IgD-negative memory B cell (primary cell): ENCODE data around the gene SPEM1. TPM values are rescaled to one million over a fixed set of nuclear protein-coding genes. Genes with fewer than 3 reads are reported as not detected.
A peak's percentile ranks its signal among the peaks of the same experiment; 100 is the strongest.

ENCODE experiments used
- H3K27ac Mint-ChIP-seq, 3 donors: one replicate each; pipeline ENCODE4 v1.8.0; 2020 to 2022; ENCODE audit warnings: mild to moderate bottlenecking in 3 of 3, mixed read lengths in 3 of 3, moderate library complexity in 1 of 3
- H3K27me3 Mint-ChIP-seq: one replicate; pipeline ENCODE4 v1.8.0; 2021; ENCODE audit warnings: mixed read lengths
- H3K36me3 Mint-ChIP-seq: one replicate; pipeline ENCODE4 v1.8.0; 2020; ENCODE audit warnings: mild to moderate bottlenecking, mixed read lengths
- H3K4me1 Mint-ChIP-seq, 3 donors: one replicate each; pipeline ENCODE4 v1.8.0; 2020 to 2022; ENCODE audit warnings: mixed read lengths in 3 of 3, mild to moderate bottlenecking in 1 of 3
- H3K4me3 Mint-ChIP-seq, 4 donors: one replicate each; pipeline ENCODE4 v1.8.0; 2020 to 2022; ENCODE audit warnings: mild to moderate bottlenecking in 4 of 4, mixed read lengths in 4 of 4, moderate library complexity in 3 of 4
- H3K9me3 Mint-ChIP-seq, 3 donors: one replicate each; pipeline ENCODE4 v1.8.0; 2020 to 2021; ENCODE audit warnings: mixed read lengths in 3 of 3, mild to moderate bottlenecking in 1 of 3
- polyA plus RNA-seq: library from polyadenylated mRNA; unstranded; fragments of 300-500 nt; fragmentation: Illumina TruSeq; gene quantifications from one replicate; pipeline ENCODE4 v1.2.3, GENCODE V29; 2021

Gene SPEM1
- polyA plus RNA-seq, 1 donor from 2014 or later, result not detected

DNA sequence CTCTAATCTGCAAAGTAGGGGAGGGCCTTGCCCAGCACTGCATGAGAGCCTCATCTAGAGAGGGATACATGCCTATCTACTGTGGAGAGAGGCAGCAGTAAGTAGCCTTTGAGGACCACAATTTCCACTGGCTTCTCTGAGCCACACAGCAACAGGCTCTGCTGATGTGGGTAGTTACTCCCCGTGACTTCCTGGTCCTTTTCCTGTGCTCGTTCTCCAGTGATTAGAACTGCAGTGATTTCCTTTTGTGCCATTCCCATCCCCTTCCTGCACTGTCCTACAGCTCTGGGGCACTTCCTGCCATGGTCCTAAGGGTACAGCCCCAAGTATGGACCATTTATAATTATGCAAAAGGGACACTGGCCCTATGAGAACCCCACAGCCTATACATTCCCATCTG, 28.8 kb upstream of the SPEM1 start:
- Mint-ChIP-seq H3K27me3 (no peaks in the 10 kb centered on the region), H3K9me3 (no peaks in the 10 kb centered on the region), H3K4me1 (peaks cover 5 to 12% (median 12%) of the 10 kb centered on the region in 3 donors), H3K27ac (peak overlapping the region in 1 of 3 donors; percentile 29), H3K36me3 (no peaks in the 10 kb centered on the region), H3K4me3 (peak overlapping the region in 1 of 4 donors; percentile 72)

DNA sequence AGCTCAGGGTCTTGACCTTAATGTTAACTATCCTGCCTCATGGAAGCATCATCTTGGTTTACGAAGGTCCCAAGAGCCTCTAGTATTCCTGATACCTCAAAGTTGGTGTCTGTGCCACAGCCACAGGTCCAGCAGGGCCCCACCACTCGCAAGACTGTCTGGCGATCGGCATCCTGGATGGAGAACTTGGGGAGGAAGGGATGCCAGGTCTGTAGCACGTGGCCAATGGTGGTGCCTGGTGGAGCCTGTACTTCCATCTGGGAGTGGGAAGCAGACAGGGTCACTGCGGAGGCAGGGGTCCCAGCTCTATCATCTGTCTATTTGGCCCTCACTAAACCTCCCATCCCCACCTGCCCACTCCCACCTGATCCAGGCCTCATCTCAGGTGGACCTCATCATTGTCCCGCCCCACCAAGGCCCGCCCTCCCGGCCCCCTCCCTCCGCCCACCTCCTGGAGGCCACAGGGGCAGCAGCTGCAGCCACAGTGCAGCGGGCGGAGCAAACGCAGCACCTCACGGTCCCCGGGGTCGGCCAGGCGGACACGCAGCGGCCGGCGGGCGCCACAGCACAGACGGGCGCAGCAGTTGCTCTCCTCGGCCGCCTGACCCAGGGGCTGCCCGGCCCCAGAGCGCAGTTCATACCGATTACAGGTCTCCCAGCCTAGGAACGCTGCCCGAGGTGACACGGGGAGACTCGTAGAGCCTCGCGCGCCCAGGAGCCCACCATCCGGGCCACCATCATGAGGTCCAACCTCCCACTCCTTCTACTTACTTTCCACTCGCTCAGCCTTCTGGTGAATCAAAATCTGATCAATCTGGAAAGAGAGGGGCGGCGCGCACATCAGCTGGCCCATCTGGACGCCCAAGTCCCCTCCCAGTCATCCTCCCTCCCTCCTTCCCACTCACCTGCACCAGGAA, 27.2 kb upstream of the SPEM1 start:
- H3K27ac Mint-ChIP-seq, result peak overlapping the region in 1 of 3 donors; percentile 65
- H3K9me3 Mint-ChIP-seq, result no peaks in the 10 kb centered on the region
- no peaks in the 10 kb centered on the region for H3K27me3 Mint-ChIP-seq
- no peaks in the 10 kb centered on the region for H3K36me3 Mint-ChIP-seq
- peaks cover 5 to 12% (median 12%) of the 10 kb centered on the region in 3 donors for H3K4me1 Mint-ChIP-seq
- peak overlapping the region; percentile 92 to 98 (median 94) for H3K4me3 Mint-ChIP-seq

DNA sequence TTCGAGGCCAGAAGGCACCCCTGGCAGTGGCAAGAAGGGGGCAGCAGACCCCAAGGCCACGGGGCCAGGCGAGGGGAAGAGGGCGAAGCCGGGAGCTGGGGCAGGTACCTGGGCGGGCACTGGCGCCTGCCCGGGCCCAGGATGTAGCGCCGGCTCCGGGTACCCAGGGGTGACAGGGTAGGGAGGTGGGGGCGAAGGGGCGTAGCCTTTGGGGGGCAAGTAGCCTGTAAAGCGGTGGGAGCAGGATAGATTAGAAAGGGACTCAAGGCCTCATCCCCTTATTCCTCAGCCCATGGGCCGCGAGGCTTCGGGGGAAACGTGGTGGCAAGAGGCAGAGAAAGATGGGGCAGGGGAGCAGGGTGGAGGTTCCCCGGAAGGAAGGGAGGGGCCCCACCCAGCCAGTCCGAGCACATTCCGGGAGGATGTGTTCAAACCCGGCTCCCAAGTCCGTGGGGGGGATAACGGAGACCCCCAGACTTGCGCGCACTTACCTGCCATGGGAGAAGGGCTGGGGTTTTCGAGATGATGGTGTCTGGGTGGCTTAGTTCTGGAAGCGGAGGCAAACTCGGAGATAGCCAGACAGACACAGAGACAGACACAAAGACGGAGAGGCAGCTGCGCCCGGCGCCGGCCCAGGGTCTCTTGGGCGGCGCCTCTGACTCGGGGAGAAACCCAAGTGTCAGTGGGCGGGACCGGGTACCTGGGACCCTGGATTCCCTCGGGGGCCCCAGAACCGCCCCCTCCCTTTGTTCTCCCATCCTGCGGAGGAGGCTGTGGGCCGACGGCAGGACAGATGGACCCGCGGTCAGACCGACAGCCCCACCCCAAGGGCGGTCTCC, 26.3 kb upstream of the SPEM1 start:
- H3K9me3 Mint-ChIP-seq, result no peaks in the 10 kb centered on the region
- H3K4me1 Mint-ChIP-seq, result peaks cover 10 to 12% (median 12%) of the 10 kb centered on the region in 3 donors
- no peaks in the 10 kb centered on the region for H3K36me3 Mint-ChIP-seq
- peak overlapping the region; percentile 92 to 98 (median 96) for H3K4me3 Mint-ChIP-seq
- H3K27me3 Mint-ChIP-seq, result no peaks in the 10 kb centered on the region
- peak overlapping the region; percentile 85 to 94 (median 90) for H3K27ac Mint-ChIP-seq

DNA sequence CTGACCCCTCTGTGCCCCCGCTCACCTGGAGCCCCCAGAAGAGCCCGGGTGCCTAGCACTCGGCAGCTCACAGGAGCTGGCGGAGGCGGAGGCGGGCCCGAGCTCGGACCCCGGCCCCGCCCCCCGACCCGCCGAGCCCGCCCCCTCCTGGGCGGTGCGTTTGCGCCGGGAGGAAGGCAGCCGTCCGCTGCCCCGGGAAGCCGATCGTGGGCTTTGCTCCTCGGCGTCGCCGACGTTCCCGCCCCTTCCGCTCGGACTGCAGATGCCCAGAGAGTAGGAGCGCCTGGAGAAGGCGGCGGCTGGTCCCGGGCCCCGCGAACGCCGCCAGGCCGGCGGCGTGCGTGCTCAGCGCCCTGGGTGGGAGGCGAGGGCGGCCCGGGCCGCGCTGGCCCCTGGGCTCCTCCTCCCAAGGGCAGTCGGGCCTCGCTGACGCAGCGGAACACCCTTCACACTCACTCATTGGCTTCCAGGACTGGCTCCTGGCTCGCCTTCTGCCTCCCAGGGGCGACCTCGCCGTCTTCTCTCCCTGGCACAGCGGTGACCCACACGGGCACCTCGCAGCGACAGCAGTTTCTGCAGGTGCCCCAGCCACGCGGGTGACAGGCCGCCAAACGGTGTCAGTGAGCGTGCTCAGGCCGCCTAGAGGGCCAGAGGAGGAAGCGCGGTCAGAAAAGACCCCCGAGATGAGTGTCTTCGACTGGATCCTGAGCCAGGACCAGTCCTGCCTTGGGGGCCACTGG, 25.5 kb upstream of the SPEM1 start, which contains the start of gene PLSCR3:
TSS of gene PLSCR3 (minus strand) at position 74 of the 740 bp plus-strand sequence. CDS start 415 bp downstream, outside the sequence.
- H3K4me1 Mint-ChIP-seq, result peaks cover 12% of the 10 kb centered on the region in 3 donors

DNA sequence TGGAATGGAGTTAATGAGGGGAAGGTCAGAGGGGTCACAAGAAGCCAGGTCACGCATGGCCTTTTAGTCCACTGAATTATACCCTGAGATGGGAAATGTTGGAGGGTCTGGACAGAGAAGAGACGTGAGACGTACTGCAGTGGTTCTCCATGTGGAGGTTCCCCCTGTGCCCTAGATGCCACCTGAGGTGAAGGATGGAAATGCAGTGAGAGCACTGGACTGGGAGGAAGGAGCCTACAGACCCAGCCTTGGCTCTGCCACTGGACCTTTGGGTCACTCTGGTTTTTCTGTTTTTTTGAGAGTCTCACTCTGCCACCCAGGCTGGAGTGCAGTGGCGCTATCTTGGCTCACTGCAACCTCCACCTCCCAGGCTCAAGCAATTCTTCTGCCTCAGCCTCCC, 24.0 kb upstream of the SPEM1 start:
- H3K4me1 Mint-ChIP-seq, result peaks cover 12% of the 10 kb centered on the region in 3 donors
- no peaks in the 10 kb centered on the region for H3K9me3 Mint-ChIP-seq
- no peaks in the 10 kb centered on the region for H3K36me3 Mint-ChIP-seq
- H3K4me3 Mint-ChIP-seq, result peak overlapping the region; percentile 32 to 81 (median 63)
- peak overlapping the region in 2 of 3 donors; percentile 20 to 74 for H3K27ac Mint-ChIP-seq
- H3K27me3 Mint-ChIP-seq, result no peaks in the 10 kb centered on the region

More for the DNA sequence above, 25.5 kb upstream of the SPEM1 start, which contains the start of gene PLSCR3:
- Mint-ChIP-seq H3K27me3 (no peaks in the 10 kb centered on the region), H3K36me3 (no peaks in the 10 kb centered on the region), H3K27ac (peak within 1 kb of the TSS; percentile 90 to 94 (median 92)), H3K9me3 (no peaks in the 10 kb centered on the region), H3K4me3 (peak within 1 kb of the TSS; percentile 92 to 98 (median 96))

DNA sequence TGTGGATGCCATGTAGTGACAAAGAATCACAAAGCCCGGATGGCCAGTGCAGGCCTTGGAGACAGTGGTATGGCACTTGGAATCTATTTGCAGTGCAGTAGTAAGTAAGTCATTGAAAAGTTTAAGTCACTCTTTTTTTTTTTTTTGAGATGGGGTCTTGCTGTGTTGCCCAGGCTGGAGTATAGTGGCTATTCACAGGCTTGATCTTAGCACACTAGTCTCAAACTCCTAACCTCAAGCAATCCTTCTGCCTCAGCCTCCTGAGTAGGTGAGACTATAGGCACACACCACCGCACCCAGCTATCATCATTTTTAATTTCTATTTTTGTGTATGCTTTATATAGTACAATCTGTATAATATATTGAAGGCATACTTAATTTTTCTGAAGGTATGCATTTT, 21.5 kb upstream of the SPEM1 start:
- peaks cover 12 to 18% (median 12%) of the 10 kb centered on the region in 3 donors for H3K4me1 Mint-ChIP-seq
- H3K27me3 Mint-ChIP-seq, result no peaks in the 10 kb centered on the region
- H3K27ac Mint-ChIP-seq, result no peak overlapping the region
- no peaks in the 10 kb centered on the region for H3K9me3 Mint-ChIP-seq
- H3K4me3 Mint-ChIP-seq, result peak overlapping the region in 2 of 4 donors; percentile 32 to 55
- H3K36me3 Mint-ChIP-seq, result no peaks in the 10 kb centered on the region

DNA sequence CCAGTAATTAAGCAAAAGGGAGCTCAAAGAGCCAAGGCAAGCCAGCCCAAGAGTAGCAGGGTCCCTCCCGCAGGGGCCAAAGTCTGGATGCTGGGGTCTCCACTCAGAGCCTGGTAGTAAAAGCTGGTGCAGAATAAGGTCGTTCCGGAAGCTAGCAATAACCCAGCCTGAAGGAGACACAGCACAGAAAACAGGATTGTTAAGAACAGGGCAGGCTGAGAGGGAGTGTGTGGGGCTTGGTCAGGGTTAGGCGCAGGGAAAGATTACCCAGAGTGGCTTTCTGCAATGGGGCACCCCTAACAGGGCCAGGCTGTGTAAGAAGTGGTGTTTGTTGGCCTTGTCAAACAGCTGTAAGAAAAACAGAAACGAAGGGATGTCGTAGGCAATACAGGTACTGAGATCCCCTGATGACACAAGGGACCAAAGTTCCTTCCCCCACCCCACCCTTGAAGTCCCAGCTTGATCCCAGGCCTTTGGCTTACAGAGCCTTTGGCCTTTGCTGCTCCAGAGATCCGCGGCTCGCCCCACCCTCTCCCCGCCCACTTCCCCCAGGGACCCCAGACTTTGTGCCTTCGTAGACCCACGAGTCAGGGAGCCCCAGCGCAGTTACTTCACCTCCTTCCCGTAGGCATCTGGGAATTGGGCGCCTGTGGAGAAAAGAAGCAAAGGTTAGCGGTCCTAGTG, 16.9 kb upstream of the SPEM1 start:
- Mint-ChIP-seq H3K27me3 (peaks cover 3% of the 10 kb centered on the region), H3K27ac (peak overlapping the region in 2 of 3 donors; percentile 22 to 95), H3K4me3 (peak overlapping the region; percentile 95 to 98 (median 97)), H3K4me1 (peaks cover 8 to 19% (median 12%) of the 10 kb centered on the region in 3 donors), H3K9me3 (no peaks in the 10 kb centered on the region), H3K36me3 (no peaks in the 10 kb centered on the region)

DNA sequence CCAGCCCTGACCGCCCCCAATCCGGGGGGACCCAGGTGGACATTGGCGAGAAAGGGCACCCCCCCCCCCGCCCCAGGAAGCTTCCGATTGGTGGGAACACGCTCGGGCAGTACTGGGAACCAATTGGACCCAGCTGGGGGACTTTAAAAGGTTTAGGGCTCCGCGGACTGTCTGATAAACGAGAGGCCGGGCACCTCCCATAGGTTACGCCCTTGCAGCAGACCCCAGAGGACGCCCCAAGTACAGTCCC, 16.5 kb upstream of the SPEM1 start:
- Mint-ChIP-seq H3K27ac (peak overlapping the region in 2 of 3 donors; percentile 87 to 95), H3K36me3 (no peaks in the 10 kb centered on the region), H3K27me3 (peaks cover 3% of the 10 kb centered on the region), H3K4me1 (peaks cover 8 to 19% (median 8%) of the 10 kb centered on the region in 3 donors), H3K9me3 (no peaks in the 10 kb centered on the region), H3K4me3 (peak overlapping the region; percentile 95 to 98 (median 97))

DNA sequence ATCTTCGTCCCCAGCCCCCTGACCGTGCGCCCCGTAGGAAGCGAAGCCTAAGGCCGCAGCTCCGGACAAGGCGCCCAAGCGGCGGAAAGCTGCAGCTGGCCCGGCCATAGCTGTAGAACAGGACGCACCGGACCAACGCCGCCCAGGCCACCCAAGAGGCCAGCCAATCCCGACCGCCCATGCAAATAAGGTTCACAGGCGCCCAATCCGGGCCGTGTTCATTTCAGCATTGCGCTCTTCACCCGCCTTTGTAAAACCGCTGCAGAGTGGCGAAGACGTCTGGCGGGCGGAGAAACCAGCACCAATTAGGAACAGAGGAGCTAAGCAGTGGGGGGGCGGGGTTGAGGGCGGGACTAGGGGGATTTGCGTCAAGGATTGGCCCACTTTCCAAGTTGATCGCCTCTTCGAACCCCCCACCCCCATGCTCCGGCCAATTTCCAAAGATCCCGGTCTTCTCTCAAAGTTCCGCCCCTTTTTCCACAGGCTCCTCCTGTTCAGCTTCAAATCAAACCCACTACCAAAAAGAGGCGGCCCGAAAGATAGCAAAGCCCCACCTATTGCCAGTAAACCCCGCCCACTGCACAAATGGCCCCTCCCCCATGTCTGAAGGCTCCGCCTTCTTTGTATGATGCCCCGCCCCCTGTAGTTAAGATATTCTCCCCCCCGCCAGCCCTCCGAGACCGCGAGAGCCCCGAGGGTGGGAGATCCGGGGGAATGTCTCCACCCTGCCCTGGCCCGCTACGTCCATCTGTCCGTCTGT, 16.0 kb upstream of the SPEM1 start, which contains the start of gene TMEM256:
TSS of gene TMEM256 (minus strand) at position 121 of the 760 bp plus-strand sequence. CDS start at position 108, 13 bp downstream.
- Mint-ChIP-seq H3K4me3 (peak within 1 kb of the TSS; percentile 95 to 98 (median 97)), H3K9me3 (no peaks in the 10 kb centered on the region), H3K27me3 (peaks cover 5% of the 10 kb centered on the region), H3K27ac (peak within 1 kb of the TSS; percentile 81 to 95 (median 87)), H3K36me3 (no peaks in the 10 kb centered on the region), H3K4me1 (peaks cover 5 to 19% (median 8%) of the 10 kb centered on the region in 3 donors)

DNA sequence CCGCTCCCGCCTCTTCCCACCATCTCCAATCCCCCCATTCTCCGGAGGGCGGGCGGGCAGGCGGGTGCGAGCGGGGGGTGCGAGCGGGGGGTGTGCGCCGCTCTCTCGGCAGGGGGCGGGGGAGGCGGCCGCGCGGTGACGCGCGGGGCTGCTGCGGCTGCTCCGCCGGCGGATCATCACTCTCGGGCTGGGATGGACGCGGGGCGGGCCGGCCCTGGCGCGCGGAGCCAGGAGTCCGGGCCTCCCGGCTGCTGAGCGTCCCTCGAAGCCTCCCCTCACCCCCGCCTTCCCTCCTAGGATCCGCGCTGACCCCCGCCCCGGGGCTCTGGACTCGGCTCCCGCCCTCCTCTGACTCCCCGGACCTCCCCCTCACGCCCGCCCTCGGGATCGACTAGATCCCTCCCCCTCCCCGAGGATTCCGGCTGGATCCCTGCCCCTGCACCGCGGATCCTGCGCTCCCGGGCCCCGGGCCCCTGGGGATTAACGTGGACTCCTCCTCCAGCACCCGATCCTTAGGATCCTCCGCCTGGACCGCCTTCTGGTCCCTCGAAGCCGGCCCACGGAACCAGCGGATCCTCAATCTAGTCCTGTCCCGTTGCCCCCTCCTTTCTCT, 15.3 kb upstream of the SPEM1 start:
- H3K36me3 Mint-ChIP-seq, result no peaks in the 10 kb centered on the region
- peaks cover 5 to 19% (median 8%) of the 10 kb centered on the region in 3 donors for H3K4me1 Mint-ChIP-seq
- H3K4me3 Mint-ChIP-seq, result peak overlapping the region; percentile 95 to 98 (median 97)
- peak overlapping the region; percentile 81 to 95 (median 87) for H3K27ac Mint-ChIP-seq
- H3K27me3 Mint-ChIP-seq, result peaks cover 6% of the 10 kb centered on the region
- no peaks in the 10 kb centered on the region for H3K9me3 Mint-ChIP-seq

DNA sequence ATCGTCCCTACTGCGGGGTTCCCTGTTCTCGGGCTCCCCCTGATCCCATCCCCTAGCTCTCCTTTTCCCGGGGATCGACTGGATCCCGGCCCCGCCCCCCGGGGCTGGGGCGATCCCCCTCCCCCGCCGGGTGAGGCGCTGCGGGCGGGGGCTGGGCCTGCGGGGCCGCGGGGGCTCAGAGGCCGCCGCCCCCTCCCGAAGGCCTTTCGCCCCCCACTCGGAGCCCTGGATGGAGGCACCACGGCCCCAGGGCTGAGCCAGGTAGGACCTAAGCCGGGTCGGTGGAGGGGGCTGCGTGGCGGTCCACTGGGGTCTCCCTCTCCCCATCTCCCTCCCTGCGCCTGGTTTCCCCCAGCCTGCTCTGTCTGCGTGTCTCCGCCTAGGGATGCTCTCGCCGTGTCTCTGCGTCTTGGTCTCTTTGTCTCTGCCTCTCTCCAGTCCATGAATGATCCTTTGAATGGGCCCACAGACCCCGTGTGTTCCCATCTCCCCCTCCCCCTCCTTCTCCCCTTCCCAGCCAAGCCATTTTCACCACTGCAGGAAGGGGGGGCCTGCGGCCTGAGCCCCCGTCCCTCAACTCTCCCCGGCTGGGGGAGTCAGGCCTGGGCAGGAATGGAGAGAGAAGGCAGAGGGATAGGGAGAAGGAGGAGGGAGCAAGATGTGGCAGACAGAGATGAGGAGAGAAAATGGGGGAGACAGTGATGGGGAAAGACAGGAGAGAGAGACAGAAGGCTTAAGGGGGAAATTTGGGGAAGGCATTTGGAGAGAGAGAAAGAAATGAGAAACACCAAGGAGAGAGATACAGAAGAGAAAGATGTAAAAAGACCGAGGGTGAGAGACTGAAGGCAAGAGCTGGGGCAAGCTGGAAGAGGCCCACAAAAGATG, 14.5 kb upstream of the SPEM1 start:
- Mint-ChIP-seq H3K27ac (peak overlapping the region in 1 of 3 donors; percentile 77), H3K4me1 (peaks cover 5 to 19% (median 8%) of the 10 kb centered on the region in 3 donors), H3K4me3 (peak overlapping the region; percentile 76 to 94 (median 85)), H3K9me3 (no peaks in the 10 kb centered on the region), H3K27me3 (peaks cover 6% of the 10 kb centered on the region), H3K36me3 (no peaks in the 10 kb centered on the region)

DNA sequence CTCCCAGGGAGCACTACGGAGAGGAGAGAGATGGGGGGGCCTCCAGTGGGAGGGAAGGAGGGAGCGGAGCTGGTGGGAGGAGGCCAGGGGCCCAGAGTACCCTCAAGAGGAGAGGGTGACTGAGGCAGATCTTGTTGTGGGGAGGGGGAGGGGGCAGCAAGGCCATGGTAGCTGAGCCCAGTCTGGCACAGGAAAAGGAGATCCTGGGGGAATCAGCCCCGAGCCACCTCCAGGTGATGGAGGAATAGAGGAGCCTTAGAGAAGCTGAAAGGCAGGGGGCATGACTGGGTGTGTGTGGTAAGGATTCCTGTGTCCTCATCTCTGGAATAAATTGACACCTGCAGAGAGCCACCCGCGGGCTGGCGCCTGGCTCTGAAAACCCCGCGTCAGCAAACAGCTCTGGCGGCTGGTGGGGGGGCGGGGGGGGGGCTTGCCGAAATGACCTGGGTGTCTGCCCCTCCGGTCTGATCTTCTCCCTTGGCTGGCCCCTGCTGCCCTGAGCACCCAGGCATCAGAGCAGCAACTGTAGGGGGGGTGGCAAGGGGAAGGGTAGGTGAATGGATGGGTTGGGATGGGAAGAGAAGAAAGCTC, 13.8 kb upstream of the SPEM1 start:
- H3K9me3 Mint-ChIP-seq, result no peaks in the 10 kb centered on the region
- peaks cover 5 to 19% (median 8%) of the 10 kb centered on the region in 3 donors for H3K4me1 Mint-ChIP-seq
- H3K36me3 Mint-ChIP-seq, result no peaks in the 10 kb centered on the region
- H3K27me3 Mint-ChIP-seq, result peaks cover 6% of the 10 kb centered on the region
- H3K27ac Mint-ChIP-seq, result peak overlapping the region in 1 of 3 donors; percentile 77
- H3K4me3 Mint-ChIP-seq, result peak overlapping the region in 3 of 4 donors; percentile 63 to 76 (median 70)
